DMS 273 (cell line): Measurements from ENCODE around the gene DIPK1C.

Experiments used
- DNase-seq: peaks from one replicate; lab custom pipeline; 2025; ENCODE audit not compliant: unreplicated experiment; lab: John Stamatoyannopoulos, UW

DIPK1C gene

DNA sequence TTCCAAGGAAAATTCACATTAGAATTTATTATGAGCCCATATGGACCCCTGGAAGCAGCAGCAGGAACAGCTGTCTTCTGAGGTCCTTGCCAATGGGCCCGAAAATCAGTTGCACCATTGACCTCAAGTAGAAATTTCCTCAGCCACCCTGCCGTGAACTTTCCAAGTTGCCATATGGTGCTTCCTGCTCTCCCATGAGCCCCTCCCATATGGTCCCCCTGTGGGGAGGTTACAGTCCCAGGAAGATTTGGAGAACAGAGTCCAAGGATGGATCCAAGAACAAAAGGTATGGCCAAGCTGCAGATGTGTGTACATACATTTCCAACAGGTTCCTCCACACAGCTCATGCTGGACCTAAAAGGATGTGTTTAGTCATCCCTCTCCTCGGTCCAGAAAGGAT, 34.6 kb downstream of the DIPK1C start:
- DNase-seq, result peak; percentile 44

DNA sequence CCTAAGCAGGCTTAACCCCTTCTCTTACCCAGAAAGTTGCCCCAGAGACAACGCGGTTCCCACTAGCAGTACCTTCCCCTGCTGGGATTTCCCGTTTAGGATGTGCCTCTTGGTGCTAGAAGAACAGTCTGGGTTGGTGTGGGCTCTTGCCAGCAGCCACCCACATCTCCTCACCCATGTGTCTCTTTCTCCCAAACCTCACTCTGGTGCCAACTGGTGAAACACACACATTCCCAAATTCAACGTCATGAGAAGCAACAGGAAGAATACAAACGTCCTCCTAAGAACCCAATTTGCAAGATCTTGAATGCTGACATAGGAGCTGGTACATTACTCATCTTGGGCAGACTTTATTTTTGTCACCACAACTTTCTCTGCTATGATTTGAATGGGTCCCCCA, 36.2 kb downstream of the DIPK1C start:
- no peak for DNase-seq

DNA sequence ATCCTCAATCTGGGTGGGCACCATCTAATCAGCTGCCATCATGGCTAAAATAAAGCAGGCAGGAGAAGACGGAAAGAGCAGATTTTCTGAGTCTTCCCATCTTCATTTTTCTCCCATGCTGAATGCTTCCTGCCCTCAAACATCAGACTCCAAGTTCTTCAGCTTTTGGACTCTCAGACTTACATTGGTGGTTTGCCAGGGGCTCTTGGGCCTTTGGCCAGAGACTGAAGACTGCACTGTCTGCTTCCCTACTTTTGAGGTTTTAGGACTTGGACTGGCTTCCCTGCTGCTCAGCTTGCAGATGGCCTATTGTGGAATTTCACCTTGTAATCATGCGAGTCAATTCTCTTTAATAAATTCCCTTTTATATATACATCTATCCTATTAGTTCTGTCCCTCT, 36.6 kb downstream of the DIPK1C start:
- no peak for DNase-seq

DNA sequence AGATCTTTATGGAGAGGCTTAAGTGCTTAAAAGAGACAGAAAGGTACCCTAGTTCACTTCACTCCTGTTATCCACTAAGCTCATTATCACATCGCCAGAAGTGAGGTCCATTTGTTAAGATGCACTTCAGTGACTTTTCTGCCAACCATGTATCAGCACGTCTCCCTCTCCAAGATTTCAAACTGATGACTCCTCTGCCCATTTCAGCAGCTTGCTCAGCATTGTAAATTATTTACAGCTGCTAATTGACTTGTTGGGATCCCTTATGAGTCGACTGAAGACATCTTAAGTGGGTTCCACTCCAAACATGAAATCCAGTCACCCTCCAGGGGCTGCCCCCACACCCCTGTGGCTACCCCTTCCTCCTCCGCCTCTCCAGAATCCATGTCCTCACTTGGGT, 37.3 kb downstream of the DIPK1C start:
- DNase-seq, result no peak

DNA sequence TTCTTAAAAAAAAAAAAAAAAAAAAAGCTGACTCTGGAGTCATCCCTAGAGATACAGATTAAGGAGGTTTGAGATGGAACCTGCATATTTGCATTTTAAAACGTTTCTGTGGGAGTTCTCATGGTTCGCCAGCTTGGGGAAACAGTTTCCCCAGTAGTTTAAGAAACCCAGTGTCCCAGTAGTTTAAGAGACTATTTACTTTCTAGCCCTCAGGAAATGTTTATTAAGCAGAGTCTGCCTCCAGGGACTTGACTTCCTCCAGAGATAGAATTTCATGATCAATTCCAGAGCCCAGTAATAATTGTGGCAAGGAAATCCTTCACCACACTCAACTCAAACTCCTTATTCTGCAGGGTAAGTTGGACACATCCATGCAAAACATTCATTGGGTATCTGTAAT, 39.1 kb downstream of the DIPK1C start:
- DNase-seq, result no peak

DNA sequence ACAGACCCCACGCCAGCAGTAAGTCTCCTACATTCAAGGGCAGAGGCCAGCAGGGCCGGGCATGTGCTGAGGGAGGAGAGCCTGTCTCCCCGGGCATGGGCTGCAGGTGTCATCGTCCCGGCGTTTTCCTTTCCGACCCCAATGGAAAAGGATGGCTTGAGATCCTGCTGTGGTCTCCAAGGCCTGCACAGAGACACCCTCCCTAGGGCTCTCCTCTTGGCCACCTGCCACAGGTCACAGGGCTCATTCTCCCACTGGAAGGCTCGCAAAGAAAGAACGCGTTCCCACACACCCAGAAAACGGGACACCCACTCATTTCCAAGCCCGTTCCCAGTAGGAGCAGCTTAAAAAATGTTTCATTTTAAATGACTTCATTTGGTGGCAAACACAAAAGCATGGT, 41.0 kb downstream of the DIPK1C start:
- no peak for DNase-seq

DNA sequence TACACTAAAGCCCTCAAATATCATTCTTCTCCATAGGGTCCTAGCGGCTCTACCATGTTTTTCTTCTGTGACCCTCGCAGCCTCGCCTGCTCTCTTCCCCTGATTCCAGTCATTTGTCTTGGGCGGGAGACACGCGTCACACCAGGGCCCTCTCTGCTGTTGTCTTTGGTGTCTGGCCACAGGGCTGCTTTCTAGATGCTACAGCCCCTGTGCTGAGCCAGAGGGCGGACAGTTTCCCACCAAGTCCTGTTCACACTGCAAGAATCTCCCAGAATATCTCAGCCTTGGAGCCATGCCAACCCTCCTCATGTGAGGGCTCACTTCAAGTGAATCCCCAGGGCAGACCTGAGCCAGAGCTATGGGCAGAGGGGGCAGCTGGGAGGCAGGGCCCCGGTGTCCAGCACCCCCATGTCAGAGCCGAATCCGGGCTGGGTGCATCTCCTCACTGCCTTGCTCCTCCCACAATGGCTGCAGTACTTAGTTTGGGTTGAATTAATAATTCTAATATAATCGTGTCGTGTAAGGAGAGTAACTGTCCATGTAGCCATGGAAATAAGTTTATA, 42.1 kb downstream of the DIPK1C start:
- no peak for DNase-seq

DNA sequence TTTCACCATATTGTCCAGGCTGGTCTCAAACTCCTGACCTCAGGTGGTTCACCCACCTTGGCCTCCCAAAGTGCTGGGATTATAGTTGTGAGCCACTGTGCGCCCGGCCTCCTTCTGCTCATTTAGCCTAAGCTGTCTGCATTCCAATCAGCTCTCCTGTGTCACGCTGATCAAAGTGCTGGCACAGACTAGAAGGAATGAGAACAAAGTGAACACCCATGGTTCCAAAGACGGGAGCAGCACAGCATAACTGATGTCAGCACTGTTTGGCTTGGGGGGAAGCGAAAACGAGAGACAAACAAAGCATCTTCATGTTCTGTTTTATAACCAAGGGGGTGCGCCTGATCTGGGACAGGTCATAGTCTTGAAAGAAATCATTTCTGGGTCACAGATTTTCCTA, 43.3 kb downstream of the DIPK1C start:
- no peak for DNase-seq

DNA sequence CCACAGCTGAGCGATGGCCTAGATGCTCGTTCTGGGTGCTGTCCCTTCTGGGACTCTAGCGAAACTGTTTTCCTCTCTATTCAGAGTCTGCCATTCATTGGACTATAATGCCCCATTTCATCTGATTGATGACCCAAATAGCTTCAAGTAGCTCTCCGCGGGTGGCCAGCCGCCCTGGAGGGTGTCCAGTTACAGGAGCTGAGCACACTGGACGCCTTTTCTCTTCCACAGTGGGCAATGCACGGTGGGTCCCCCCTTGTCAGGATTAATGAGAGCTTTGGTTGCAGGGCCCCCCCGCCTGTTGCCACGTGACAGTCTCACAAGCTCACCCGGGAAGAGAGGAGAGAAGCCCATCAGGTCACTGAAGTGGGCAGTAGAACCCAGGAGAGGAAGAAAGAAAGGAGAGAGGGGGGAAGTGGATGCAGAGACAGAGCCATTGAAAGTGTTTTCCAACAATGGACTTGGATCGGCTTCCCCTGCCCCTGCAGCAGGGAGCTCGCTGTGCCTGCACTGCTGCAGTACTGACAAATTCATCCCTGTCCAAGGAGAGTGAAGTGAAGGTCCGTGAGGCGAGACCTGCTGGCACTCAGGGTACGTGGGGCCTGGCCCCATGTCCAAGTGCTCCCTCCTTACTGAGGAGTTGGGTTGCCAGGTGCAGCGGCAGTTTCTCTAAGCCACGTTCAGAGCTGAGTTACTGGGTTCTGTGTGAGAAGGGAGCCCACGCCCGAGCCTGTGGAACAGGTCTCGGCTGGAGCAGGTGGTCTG, 44.8 kb downstream of the DIPK1C start:
- no peak for DNase-seq

DNA sequence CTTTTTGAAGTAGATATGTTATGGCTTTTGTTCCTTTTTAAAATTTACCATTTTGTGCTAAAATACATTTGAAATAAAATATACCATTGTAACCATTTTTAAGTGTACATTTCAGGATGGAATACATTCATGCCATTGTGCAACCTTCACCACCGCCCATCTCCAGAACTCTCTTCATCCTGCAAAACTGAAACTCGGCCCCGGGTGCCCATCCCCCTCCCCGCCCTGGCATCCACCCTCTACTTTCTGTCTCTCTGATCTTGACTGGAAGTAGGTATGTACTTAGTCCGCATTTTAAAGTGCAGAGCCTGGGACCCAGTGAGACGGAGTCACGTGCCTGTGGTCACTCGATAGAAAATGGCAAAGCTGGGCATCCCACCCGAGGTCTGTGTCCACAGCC, 45.6 kb downstream of the DIPK1C start:
- no peak for DNase-seq

DNA sequence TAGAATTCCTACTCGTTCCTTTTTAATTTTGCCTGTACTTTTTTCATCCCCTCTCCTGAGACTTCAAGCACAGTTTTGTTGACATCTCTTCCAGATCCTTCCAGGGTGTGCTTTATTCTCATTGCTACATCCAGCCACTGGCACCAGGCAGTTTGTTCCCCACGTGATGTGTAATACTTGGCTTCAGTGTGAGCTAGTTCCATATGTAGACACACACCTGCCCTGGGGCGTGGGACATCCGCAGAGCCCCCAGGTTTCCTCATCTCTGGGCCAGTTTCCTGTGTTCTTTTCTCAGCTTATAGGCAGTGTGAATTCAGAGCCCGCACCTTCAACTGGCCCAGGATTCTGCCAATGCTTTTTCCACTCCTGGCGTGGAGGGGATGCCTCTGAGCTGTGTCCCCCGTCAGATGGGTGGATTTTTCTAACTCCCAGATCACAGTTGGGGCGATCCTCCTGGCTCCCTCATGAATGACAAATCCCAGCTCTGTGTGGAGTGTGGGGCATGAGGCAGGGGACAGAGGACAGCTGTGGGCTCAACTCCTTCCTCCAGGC, 46.6 kb downstream of the DIPK1C start:
- DNase-seq, result no peak

DNA sequence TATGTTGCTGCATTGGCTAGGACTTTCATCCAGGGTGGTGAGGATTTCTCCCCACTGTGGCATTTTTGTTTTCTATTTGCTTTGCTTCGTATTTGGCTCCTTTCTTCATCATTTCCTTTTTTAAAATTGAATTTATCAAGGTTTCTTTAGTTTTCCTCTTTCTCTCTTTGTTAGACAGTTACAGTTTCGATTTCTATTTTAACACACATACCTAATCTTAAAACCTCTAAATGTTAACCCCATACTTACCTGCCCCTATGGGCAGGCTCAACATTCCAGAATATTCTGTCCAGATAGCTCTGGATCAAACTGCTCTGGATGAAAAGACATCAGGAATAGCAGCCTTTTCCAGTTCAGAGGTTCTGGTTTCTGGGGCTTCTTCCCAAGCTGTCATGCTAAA, 49.2 kb downstream of the DIPK1C start:
- DNase-seq, result no peak

DNA sequence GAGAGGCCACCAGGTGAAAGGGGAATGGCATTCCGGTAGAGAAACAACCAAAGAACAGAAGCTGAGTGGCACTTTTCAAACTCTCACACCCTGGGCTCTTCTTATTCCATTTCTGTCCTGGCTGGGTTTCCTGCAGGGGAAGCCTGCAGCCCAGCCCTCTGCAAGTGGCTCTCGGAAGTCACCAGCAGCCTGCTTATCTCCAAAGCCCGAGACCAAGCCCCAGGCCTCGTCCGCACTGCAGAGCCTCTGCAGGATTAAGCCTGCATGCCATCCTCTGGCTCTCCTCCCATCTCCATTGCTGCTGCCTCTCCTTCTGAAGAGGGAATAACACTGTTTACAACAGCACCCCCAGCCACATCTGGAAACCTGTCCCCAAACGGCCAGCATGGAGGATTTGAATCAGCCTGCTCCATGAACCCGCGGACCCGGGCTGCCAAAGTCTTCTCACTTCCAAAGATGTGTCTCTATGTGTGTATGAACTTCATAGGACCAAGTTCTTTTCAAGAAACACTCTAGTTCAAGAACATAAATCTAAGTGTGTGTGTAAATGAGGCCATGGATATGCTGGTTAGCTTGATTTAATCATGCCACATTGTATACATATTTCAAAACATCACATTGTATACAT, 54.2 kb downstream of the DIPK1C start:
- no peak for DNase-seq

DNA sequence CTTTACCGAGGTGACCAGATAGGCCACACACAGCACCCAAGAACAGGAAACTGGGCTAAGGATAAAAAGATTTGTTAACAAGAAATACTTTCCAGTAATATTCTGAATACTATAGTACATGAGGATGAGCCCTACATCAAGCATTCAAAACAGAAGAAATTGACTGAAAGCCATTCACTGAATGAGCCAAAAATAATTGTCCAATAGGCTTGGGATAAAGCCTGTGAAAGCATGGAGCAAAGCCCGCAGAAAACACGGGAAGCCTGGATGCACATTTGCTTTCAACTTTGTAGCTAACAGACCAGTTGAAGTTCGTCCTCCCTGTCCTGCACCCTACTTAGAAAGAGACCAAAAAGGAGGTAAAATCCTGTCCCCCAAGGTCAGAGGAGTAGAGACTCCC, 56.3 kb downstream of the DIPK1C start:
- no peak for DNase-seq

DNA sequence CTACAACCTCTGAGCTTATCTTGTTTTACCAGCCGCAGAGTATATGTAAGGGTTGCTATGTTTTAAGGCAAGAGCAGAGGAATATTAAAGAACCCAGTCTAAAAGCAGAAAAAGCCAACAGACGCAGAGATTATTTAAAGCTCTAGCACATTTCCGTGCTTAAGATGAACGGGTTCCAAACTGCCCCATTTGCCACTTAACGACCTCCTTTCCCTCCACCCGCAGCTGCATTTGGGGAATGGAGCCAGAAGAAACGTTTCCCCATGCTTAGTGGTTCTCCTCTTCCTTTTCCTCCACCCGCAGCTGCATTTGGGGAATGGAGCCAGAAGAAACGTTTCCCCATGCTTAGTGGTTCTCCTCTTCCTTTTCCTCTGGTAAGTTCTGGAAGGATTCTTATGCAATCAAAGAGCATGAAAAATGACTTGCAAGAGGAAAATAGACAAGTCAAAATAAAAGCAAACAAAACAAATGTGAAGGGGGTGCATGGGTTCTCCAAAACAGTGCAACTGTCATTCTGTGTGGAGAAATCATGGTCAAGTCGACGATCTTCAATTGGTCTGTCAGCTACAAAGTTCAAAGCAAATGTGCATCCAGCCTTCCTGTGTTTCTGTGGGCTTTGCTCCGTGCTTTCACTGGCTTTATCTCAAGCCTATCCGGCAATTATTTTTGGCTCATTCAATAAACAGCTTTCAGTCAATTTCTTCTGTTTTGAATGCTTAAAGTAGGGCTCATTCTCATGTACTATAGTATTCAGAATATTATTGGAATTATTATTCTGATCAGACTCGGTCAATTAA, 57.8 kb downstream of the DIPK1C start:
- no peak for DNase-seq

DNA sequence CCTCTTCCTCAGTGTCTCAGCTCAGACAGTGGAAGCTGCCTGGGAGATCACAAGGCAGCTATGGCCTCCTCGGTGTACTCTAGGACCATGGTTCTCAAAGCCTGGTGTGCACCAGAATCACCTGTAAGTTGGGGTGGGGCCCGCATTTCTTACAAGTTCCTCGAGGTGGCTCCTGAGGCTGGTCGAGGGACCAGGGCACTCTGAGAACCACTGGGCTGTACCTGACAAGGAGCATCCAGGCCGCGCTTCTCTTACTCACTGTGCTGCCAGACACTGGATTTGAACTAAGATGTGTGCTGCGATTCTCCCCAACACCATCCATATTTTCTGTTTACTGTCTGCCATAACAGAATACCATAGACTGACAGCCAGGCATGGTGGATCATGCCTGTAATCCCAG, 59.5 kb downstream of the DIPK1C start:
- peak; percentile 2 for DNase-seq

DNA sequence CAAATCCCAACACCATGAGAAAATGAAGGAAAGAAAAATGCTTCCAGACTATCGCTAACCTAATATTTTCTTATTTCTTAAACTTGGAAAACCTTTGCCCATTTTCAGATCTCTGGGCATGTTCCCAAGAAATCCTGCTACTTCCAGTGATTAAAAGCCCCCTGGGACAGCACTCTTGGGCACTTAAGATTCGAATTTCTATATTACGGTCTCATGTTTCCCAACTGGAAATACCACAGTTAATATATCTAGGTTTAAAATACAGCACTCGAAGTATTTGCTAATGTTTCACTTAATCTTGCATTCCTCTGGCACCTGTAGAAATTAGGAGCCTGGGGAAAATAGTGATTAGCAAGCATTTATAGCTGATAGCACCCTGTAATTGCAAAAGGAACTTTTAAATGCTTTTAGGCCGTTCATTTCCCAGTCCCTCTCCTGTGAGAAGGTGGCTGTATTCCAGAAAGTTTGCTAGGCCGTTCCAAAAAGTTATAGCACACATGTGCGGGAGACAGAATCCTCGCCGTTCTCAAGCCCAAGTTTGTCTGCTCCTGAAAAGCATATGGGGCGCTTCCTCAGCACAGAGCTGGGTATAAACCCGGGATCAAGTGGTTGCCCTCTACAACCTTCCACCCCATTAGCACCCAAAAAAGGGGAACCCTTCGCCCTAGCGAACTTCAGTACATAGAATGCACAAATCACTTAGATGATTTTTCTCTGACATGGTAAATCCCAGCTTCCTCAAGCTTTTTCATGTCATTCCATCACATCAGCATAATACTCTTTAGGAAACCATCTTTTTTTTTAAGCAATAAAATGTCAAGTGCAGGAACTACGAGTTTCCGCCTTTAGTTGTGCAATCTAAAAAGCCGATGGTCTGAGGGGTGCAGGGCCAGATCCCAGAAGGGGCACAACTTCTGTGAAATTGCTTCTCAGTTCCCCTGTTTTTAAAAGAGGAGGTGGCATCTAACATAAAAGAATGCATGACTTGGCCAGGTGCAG, 60.6 kb downstream of the DIPK1C start:
- DNase-seq, result peak; percentile 18

DNA sequence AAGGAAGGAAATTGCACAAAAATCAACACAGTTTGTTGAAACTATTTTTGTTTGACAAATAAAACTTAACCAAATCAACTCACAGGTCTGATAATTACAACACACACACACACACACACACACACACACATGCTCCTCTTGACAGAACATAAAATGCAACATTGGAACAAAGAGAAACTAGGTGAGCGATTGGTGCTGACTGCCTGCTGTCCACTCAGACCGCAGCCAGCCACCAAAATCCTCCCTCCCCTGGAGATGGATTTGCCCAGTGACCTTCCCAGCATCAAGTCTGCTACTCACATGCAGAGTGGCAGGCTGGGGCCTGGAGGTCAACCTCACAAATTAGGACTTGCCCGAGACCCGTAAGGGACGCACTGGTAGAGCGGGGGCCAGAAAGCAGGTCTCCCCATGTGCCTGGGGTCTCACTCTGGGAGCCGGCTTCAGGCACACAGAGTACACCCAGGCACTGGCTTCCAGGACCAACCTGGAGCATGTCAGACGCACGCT, 61.4 kb downstream of the DIPK1C start:
- no peak for DNase-seq

DNA sequence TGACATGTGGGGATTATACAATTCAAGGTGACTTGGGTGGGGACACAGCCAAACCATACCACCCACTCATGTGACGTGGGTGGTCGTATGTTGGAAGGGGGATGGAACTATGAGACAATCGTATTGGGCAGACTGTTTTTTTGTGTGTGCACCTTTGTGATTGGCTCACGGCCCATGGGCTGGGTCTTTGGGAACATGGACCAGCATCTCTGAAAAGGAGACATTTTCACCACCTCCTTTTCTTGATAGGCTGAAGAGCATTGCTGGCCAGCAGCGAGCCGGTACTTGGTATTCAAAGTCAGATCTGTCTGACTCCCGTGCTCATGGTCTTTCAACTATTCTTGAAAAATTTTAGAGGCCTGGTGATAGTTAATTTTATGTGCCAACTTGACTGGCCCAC, 62.1 kb downstream of the DIPK1C start:
- DNase-seq, result no peak

DNA sequence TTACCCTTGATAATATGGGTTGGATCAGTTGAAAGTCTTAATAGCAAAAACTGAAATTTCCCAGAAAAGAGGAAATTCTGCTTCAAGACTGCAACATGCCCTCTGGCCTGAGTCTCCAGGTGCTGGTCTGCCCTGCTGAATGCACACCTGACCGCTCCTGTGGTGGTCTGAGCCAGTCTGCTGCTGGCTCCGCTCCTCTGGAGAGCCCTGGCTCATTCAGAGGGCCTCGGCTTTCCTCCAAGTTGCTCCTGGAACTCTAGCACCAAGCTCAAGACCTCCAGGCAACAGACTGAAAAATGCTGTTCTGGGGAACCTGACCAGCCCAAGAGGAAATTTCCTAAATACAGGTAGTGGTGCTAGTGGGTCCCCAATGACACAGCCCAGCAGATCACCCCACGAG, 64.8 kb downstream of the DIPK1C start:
- DNase-seq, result no peak
